ENCODE measurements around the gene C1QL4.

DNA sequence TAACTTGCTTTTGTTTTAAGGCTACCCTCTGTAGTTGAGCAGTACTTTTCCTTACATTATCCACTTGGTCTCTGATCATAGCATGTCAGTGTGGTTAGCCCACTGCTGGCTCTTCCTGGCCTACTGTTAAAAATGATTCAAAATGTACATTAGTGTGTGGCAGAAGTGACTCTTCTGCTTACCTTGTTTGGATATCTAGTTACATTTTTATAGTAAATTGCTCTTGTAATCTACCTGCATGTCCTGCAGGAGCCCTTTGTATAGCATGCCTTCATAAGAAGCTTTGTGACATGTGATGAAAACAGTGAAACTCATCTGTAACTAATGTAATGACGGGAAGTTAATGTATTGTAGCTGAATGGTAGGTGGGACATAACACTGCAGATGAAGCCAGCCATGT, 38.4 kb upstream of the C1QL4 start:
- TF ChIP-seq, protein P1, sequence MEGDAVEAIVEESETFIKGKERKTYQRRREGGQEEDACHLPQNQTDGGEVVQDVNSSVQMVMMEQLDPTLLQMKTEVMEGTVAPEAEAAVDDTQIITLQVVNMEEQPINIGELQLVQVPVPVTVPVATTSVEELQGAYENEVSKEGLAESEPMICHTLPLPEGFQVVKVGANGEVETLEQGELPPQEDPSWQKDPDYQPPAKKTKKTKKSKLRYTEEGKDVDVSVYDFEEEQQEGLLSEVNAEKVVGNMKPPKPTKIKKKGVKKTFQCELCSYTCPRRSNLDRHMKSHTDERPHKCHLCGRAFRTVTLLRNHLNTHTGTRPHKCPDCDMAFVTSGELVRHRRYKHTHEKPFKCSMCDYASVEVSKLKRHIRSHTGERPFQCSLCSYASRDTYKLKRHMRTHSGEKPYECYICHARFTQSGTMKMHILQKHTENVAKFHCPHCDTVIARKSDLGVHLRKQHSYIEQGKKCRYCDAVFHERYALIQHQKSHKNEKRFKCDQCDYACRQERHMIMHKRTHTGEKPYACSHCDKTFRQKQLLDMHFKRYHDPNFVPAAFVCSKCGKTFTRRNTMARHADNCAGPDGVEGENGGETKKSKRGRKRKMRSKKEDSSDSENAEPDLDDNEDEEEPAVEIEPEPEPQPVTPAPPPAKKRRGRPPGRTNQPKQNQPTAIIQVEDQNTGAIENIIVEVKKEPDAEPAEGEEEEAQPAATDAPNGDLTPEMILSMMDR (IDR thresholded peaks at IDR 0.05; ENCODE audit: insufficient read depth, low read length) = no peak
- TF ChIP-seq REST (IDR thresholded peaks at IDR 0.05; ENCODE audit: insufficient replicate concordance, low read depth) = no peak
